ENCODE data around the gene KRT78. TPM values are rescaled to one million over a fixed set of nuclear protein-coding genes. Genes with fewer than 3 reads are reported as not detected.

KRT78 gene
- total RNA-seq, 2 experiments from 2014 or later: not detected

DNA sequence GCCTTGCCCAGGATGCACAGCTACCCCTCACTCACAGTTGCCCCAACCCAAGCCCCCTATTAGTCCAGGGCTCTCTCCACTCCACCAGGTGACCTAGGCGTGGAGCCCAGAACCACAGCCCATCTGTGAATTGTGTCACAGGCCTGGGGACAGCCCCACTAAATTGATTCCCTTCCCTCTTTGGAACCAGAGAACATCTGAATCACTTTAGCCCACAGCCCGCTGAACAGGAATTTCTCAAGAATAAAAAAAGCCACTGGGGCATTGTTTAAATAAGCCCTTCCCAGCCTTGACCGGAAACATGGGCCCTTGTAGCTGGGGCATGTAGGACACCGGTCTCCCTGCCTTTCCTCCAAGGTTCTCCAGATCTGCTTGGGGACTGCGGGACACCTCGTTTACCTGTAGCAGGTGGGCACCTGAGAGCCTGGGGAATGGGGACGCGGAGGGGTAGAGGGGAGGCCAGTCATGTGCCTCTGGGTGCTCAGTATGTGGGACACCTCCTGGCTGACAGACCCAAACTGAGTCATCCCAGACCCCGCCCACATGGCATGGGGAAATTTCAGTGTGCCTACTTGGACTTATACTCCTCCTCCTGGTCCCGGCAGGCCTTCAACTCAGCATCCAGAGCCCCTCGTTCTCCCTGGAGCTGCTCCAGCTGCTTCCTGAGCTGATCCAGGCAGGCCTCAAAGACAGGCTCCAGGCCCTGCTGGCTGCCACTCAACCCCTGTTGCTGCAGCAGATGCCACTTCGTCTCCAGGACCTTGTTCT, 1.3 kb downstream of the KRT78 start:
- no peak overlapping the region for H3K4me2 ChIP-seq (ENCODE audit: low read length)
- H3K79me2 ChIP-seq (ENCODE audit: insufficient read depth, low read depth, low read length): no peaks in the 10 kb centered on the region
- H2AFZ ChIP-seq (ENCODE audit: low read length): no peak overlapping the region
- no peak for DNase-seq (ENCODE audit: low spot score)
- POLR2A ChIA-PET: no interaction called here
- intact Hi-C loops (cut with micrococcal nuclease; ENCODE audit: unreplicated experiment): no loop called here
- H3K9me2 ChIP-seq (ENCODE audit: insufficient read depth, low read length): no peaks in the 10 kb centered on the region
- no peaks in the 10 kb centered on the region for H3K36me3 ChIP-seq (ENCODE audit: insufficient read depth, low read length)
- peaks cover 35% of the 10 kb centered on the region for H3K4me1 ChIP-seq (ENCODE audit: insufficient read depth, low read length, poor library complexity, severe bottlenecking)
- TF ChIP-seq, protein P1, sequence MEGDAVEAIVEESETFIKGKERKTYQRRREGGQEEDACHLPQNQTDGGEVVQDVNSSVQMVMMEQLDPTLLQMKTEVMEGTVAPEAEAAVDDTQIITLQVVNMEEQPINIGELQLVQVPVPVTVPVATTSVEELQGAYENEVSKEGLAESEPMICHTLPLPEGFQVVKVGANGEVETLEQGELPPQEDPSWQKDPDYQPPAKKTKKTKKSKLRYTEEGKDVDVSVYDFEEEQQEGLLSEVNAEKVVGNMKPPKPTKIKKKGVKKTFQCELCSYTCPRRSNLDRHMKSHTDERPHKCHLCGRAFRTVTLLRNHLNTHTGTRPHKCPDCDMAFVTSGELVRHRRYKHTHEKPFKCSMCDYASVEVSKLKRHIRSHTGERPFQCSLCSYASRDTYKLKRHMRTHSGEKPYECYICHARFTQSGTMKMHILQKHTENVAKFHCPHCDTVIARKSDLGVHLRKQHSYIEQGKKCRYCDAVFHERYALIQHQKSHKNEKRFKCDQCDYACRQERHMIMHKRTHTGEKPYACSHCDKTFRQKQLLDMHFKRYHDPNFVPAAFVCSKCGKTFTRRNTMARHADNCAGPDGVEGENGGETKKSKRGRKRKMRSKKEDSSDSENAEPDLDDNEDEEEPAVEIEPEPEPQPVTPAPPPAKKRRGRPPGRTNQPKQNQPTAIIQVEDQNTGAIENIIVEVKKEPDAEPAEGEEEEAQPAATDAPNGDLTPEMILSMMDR (conservative IDR thresholded peaks at IDR 0.05; ENCODE audit: low read length): no peak
- no peak for TF ChIP-seq EZH2phosphoT487 (IDR thresholded peaks at IDR 0.05; ENCODE audit: borderline replicate concordance, low read depth, low read length)
- CTCF ChIA-PET (ENCODE audit: unreplicated experiment): no interaction called here
- BruUV-seq (replicated peaks): no TSS peak
- no peak overlapping the region for H3K4me3 ChIP-seq (ENCODE audit: low read depth, low read length, poor library complexity, severe bottlenecking)
- no peaks in the 10 kb centered on the region for H4K20me1 ChIP-seq (ENCODE audit: insufficient read depth, low read length)
- H3K9me3 ChIP-seq (ENCODE audit: low read length): no peaks in the 10 kb centered on the region
- H3K27ac ChIP-seq (ENCODE audit: low read depth, low read length, poor library complexity, severe bottlenecking): no peak overlapping the region

DNA sequence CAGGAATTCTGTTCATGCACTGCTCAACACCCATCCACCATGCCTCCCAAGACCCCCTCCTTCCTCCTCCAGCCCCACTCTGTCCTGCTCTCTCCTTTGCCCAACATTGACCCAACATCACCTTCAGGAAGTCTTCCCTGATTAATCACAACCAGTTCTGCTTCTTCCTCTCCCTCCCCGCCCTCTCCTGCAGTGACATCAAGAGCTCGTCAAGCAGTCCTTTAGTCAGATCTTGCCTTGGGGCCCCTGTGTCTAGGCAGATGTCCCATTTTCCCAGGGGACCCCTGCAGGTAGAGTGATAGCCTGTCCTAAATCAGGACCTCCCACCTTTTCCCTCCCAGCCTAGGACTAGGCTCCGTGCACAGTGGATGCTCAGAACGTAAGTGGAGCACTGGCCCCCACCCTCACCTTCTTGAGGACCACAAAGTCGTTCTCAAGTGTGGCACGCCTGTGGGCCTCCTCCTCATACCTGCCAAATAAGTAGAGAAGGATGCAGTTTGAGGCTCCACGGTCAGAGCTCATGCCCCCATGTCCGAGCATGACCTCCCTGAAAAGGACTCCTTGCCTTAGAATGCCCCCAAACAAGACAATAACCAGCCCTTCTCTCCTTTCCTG, 2.3 kb downstream of the KRT78 start:
- Histone ChIP-seq H3K27ac (ENCODE audit: low read depth, low read length, poor library complexity, severe bottlenecking) (no peak overlapping the region), H2AFZ (ENCODE audit: low read length) (no peak overlapping the region), H3K79me2 (ENCODE audit: insufficient read depth, low read depth, low read length) (no peaks in the 10 kb centered on the region), H3K9me3 (ENCODE audit: low read length) (no peaks in the 10 kb centered on the region), H3K9me2 (ENCODE audit: insufficient read depth, low read length) (no peaks in the 10 kb centered on the region), H3K4me2 (ENCODE audit: low read length) (no peak overlapping the region), H3K36me3 (ENCODE audit: insufficient read depth, low read length) (no peaks in the 10 kb centered on the region), H4K20me1 (ENCODE audit: insufficient read depth, low read length) (no peaks in the 10 kb centered on the region), H3K4me3 (ENCODE audit: low read depth, low read length, poor library complexity, severe bottlenecking) (no peak overlapping the region), H3K4me1 (ENCODE audit: insufficient read depth, low read length, poor library complexity, severe bottlenecking) (peaks cover 25% of the 10 kb centered on the region)
- TF ChIP-seq, protein P1 (conservative IDR thresholded peaks at IDR 0.05; ENCODE audit: low read length): no peak
- TF ChIP-seq EZH2phosphoT487 (IDR thresholded peaks at IDR 0.05; ENCODE audit: borderline replicate concordance, low read depth, low read length): no peak
- BruUV-seq (replicated peaks): no TSS peak
- POLR2A ChIA-PET: no interaction called here
- intact Hi-C loops (cut with micrococcal nuclease; ENCODE audit: unreplicated experiment): no loop called here
- CTCF ChIA-PET (ENCODE audit: unreplicated experiment): no interaction called here
- no peak for DNase-seq (ENCODE audit: low spot score)

DNA sequence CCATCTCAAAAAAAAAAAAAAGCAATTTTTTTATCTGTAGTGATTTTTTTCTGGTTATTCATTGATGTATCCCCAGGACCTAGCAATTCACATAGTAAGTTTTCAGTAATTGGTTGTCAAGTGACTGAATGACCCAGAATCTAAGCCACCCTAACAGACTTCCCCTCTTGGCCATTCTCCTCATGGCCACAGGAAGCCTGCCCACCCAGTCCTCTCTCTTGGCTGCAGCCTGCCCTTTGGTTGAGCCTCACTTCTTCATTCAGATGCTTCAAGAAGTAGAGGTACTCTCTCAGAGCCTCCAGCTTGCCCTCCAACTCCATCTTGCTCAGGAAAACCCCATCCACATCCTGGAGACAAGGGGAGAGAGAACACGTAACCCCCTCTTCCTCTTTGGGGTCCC, 2.8 kb downstream of the KRT78 start:
- BruUV-seq (replicated peaks): no TSS peak
- Histone ChIP-seq H3K4me2 (ENCODE audit: low read length) (no peak overlapping the region), H3K79me2 (ENCODE audit: insufficient read depth, low read depth, low read length) (no peaks in the 10 kb centered on the region), H4K20me1 (ENCODE audit: insufficient read depth, low read length) (no peaks in the 10 kb centered on the region), H3K27ac (ENCODE audit: low read depth, low read length, poor library complexity, severe bottlenecking) (no peak overlapping the region), H2AFZ (ENCODE audit: low read length) (no peak overlapping the region), H3K4me3 (ENCODE audit: low read depth, low read length, poor library complexity, severe bottlenecking) (no peak overlapping the region), H3K9me2 (ENCODE audit: insufficient read depth, low read length) (no peaks in the 10 kb centered on the region), H3K4me1 (ENCODE audit: insufficient read depth, low read length, poor library complexity, severe bottlenecking) (peaks cover 20% of the 10 kb centered on the region), H3K36me3 (ENCODE audit: insufficient read depth, low read length) (no peaks in the 10 kb centered on the region), H3K9me3 (ENCODE audit: low read length) (no peaks in the 10 kb centered on the region)
- POLR2A ChIA-PET: no interaction called here
- CTCF ChIA-PET (ENCODE audit: unreplicated experiment): no interaction called here
- no peak for DNase-seq (ENCODE audit: low spot score)
- no peak for TF ChIP-seq EZH2phosphoT487 (IDR thresholded peaks at IDR 0.05; ENCODE audit: borderline replicate concordance, low read depth, low read length)
- TF ChIP-seq, protein P1 (conservative IDR thresholded peaks at IDR 0.05; ENCODE audit: low read length): no peak
- intact Hi-C loops (cut with micrococcal nuclease; ENCODE audit: unreplicated experiment): no loop called here
